ENCODE results near the gene ARRB2. TPM values are rescaled to one million over a fixed set of nuclear protein-coding genes. Genes with fewer than 3 reads are reported as not detected.
"Not testable (repeated sequence)": the region's sequence is repeated elsewhere in the genome, so short reads cannot be mapped to it uniquely, and the experiment has no call there.

ARRB2 gene
- total RNA-seq, 1 donor: 201 TPM

DNA sequence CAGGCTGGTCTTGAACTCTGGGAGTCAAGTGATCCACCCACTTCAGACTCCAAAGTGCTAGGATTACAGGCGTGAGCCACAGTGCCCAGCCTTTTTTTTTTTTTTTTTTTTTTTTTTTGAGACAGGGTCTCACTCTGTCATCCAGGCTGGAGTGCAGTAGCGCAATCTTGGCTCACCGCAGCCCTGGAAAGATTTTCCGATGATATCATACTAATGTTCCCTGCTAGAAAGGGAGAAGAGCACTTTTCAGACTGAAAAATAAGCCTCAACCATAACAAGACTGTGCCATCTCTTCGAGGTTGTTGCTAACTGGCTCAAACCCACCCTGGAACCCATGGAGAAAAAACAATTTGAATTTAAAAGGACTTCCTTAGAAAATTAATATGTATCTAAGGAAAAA is 26.7 kb upstream of the ARRB2 start:
- not testable (repeated sequence) for H3K27me3 ChIP-seq (ENCODE audit: insufficient read depth, low read length); H3K4me1 ChIP-seq (ENCODE audit: insufficient read depth, low read length); H3K4me3 ChIP-seq (ENCODE audit: low read length); H3K9me3 ChIP-seq (ENCODE audit: low read depth, low read length)

- not testable (repeated sequence) for H3K4me1 ChIP-seq (ENCODE audit: insufficient read depth, low read length); H3K9me3 ChIP-seq (ENCODE audit: low read depth, low read length); H3K4me3 ChIP-seq (ENCODE audit: low read length); H3K27me3 ChIP-seq (ENCODE audit: insufficient read depth, low read length)
Measured at GRCh38 chr17:4689872-4690271, 20.6 kb upstream of the ARRB2 start.

DNA sequence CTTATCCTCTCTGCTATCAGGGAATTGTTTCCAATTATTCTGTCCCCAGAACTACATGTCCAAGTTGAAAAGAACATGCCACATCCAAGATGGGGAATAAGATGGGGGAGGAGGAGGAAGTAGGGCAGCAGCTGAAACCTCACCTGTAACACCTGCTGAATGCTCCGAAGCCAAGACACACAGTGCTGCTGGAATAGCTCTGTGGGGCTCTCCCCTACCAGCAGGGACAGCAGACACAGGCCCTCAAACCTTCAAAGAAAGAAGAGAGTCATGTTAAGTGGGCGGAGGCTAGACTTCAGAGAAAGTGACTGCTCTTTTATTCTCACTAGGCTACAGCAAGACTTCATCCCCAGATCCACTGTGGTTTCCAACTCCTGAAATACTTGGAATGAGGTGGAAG is 19.7 kb upstream of the ARRB2 start:
- H3K4me1 ChIP-seq (ENCODE audit: insufficient read depth, low read length): no peaks in the 10 kb centered on the region
- no peak overlapping the region for H3K4me3 ChIP-seq (ENCODE audit: low read length)

DNA sequence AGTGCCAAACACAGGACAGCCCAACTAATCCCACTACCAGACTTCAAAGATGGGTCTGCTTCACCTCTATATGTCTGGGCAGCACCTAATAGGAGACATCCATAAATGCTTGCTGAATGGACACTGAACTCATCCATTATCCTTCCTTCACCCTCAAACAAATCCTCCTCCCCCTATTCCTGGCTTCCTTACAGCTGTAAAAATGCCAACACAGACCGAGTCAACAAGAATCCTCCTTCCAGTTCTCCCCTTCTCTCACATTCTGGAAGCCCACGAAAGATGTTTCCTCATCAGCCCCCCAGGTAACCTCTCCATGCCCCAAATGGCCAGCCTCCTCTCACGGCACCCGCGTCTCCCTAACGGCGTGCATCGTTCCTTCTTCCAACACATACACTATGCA is 18.7 kb upstream of the ARRB2 start:
- H3K27me3 ChIP-seq (ENCODE audit: insufficient read depth, low read length): no peaks in the 10 kb centered on the region
- H3K4me3 ChIP-seq (ENCODE audit: low read length): no peak overlapping the region
- H3K4me1 ChIP-seq (ENCODE audit: insufficient read depth, low read length): no peaks in the 10 kb centered on the region
- no peaks in the 10 kb centered on the region for H3K9me3 ChIP-seq (ENCODE audit: low read depth, low read length)

More for the DNA sequence above, 19.7 kb upstream of the ARRB2 start:
- no peaks in the 10 kb centered on the region for H3K9me3 ChIP-seq (ENCODE audit: low read depth, low read length)
- H3K27me3 ChIP-seq (ENCODE audit: insufficient read depth, low read length): no peaks in the 10 kb centered on the region

DNA sequence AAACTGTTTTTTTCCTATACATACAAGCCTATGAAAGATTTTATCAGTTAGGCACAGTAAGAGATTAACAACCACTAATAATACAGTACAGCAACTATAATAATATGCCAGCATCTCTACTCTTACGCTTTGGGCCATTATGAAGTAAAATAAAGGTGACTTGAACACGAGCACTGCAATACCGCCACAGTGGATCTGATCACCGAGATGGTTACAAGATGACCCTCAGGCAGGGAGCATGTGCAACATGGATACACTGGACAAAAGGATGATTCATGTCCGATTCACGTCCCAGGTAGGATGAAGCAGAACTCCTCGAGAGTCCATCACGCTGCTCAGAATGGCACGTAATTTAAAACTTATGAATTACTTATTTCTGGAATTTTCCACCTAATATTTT is 17.0 kb upstream of the ARRB2 start:
- H3K4me3 ChIP-seq (ENCODE audit: low read length): no peak overlapping the region
- H3K4me1 ChIP-seq (ENCODE audit: insufficient read depth, low read length): no peaks in the 10 kb centered on the region
- no peaks in the 10 kb centered on the region for H3K9me3 ChIP-seq (ENCODE audit: low read depth, low read length)
- H3K27me3 ChIP-seq (ENCODE audit: insufficient read depth, low read length): no peaks in the 10 kb centered on the region

DNA sequence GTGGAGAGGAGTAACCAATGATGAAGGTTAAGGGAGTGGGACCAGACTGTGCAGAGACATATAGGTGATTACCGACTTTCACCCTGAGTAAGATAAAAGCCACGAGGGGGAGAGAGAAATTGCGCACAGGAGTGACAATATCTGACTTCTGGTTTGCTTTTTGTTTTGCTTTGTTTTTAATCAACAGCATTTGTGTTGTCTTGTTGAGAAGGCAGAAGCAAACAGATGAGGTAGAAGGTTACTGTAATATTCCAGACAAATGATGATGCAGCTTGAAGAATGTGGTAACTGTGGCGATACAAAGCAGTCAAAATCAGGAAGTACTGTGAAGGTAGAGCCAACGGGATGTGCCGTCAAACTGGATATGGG is 14.0 kb upstream of the ARRB2 start:
- no peaks in the 10 kb centered on the region for H3K9me3 ChIP-seq (ENCODE audit: low read depth, low read length)
- H3K4me1 ChIP-seq (ENCODE audit: insufficient read depth, low read length): no peaks in the 10 kb centered on the region
- no peaks in the 10 kb centered on the region for H3K27me3 ChIP-seq (ENCODE audit: insufficient read depth, low read length)
- no peak overlapping the region for H3K4me3 ChIP-seq (ENCODE audit: low read length)

GRCh38 chr17:4699401-4700056 is 10.9 kb upstream of the ARRB2 start:
- H3K9me3 ChIP-seq (ENCODE audit: low read depth, low read length); H3K4me3 ChIP-seq (ENCODE audit: low read length); H3K27me3 ChIP-seq (ENCODE audit: insufficient read depth, low read length): not testable (repeated sequence)
- H3K4me1 ChIP-seq (ENCODE audit: insufficient read depth, low read length): peaks cover 21% of the 10 kb centered on the region

GRCh38 chr17:4701116-4701515 is 9.3 kb upstream of the ARRB2 start:
- H3K9me3 ChIP-seq (ENCODE audit: low read depth, low read length): no peaks in the 10 kb centered on the region
- H3K4me3 ChIP-seq (ENCODE audit: low read length): no peak overlapping the region
- H3K4me1 ChIP-seq (ENCODE audit: insufficient read depth, low read length): peaks cover 24% of the 10 kb centered on the region

GRCh38 chr17:4703330-4703691 is 7.1 kb upstream of the ARRB2 start:
- peak overlapping the region; percentile 81 for H3K4me3 ChIP-seq (ENCODE audit: low read length)
- no peaks in the 10 kb centered on the region for H3K27me3 ChIP-seq (ENCODE audit: insufficient read depth, low read length)
- no peaks in the 10 kb centered on the region for H3K9me3 ChIP-seq (ENCODE audit: low read depth, low read length)
- H3K4me1 ChIP-seq (ENCODE audit: insufficient read depth, low read length): peaks cover 24% of the 10 kb centered on the region

More at GRCh38 chr17:4701116-4701515, 9.3 kb upstream of the ARRB2 start:
- H3K27me3 ChIP-seq (ENCODE audit: insufficient read depth, low read length): no peaks in the 10 kb centered on the region

GRCh38 chr17:4704574-4704907 is 5.9 kb upstream of the ARRB2 start:
- H3K4me3 ChIP-seq (ENCODE audit: low read length): peak overlapping the region; percentile 81
- H3K4me1 ChIP-seq (ENCODE audit: insufficient read depth, low read length): peaks cover 27% of the 10 kb centered on the region
- not testable (repeated sequence) for H3K27me3 ChIP-seq (ENCODE audit: insufficient read depth, low read length); H3K9me3 ChIP-seq (ENCODE audit: low read depth, low read length)

- Histone ChIP-seq H3K4me3 (ENCODE audit: low read length) (no peak overlapping the region), H3K27me3 (ENCODE audit: insufficient read depth, low read length) (no peaks in the 10 kb centered on the region), H3K9me3 (ENCODE audit: low read depth, low read length) (no peaks in the 10 kb centered on the region), H3K4me1 (ENCODE audit: insufficient read depth, low read length) (peaks cover 31% of the 10 kb centered on the region)
Measured at GRCh38 chr17:4704991-4705390, 5.4 kb upstream of the ARRB2 start.

- no peaks in the 10 kb centered on the region for H3K27me3 ChIP-seq (ENCODE audit: insufficient read depth, low read length)
- H3K4me1 ChIP-seq (ENCODE audit: insufficient read depth, low read length): peaks cover 32% of the 10 kb centered on the region
- no peaks in the 10 kb centered on the region for H3K9me3 ChIP-seq (ENCODE audit: low read depth, low read length)
- no peak overlapping the region for H3K4me3 ChIP-seq (ENCODE audit: low read length)
Measured at GRCh38 chr17:4706121-4706520, 4.3 kb upstream of the ARRB2 start.

- Histone ChIP-seq H3K4me3 (ENCODE audit: low read length) (no peak overlapping the region), H3K27me3 (ENCODE audit: insufficient read depth, low read length) (no peaks in the 10 kb centered on the region), H3K4me1 (ENCODE audit: insufficient read depth, low read length) (peaks cover 41% of the 10 kb centered on the region), H3K9me3 (ENCODE audit: low read depth, low read length) (no peaks in the 10 kb centered on the region)
Measured at GRCh38 chr17:4708436-4708835, 2.0 kb upstream of the ARRB2 start.

GRCh38 chr17:4710693-4711634 is 532 bp downstream of the ARRB2 start:
- Histone ChIP-seq H3K9me3 (ENCODE audit: low read depth, low read length) (no peaks in the 10 kb centered on the region), H3K4me3 (ENCODE audit: low read length) (peak overlapping the region; percentile 93), H3K27me3 (ENCODE audit: insufficient read depth, low read length) (no peaks in the 10 kb centered on the region), H3K4me1 (ENCODE audit: insufficient read depth, low read length) (peaks cover 56% of the 10 kb centered on the region)

DNA sequence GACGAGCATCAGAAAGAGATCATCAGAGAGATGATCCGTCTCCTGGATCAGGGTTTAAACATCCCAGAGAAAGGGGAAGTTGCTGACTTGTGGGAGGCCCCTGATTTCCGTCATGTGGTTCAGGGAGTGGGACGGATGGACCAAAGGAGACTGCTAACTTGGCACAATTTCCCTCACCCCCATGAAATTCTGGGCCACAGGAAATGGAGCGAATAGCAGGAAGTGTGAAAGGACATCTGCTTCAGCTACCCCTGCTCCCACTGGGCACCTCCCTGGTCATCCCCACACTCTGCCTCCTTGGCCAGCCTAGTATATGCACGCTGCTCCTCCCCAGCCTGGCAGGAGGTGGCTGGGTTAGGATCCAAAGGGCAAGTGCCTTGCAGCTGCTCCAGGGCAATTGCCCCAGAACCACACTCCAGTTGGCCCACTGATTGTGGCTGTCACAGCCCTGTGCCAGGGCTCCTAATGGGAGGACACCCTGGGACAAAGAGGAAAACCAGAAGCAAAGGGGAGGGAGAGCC is 1.3 kb downstream of the ARRB2 start:
- Histone ChIP-seq H3K9me3 (ENCODE audit: low read depth, low read length) (no peaks in the 10 kb centered on the region), H3K4me3 (ENCODE audit: low read length) (peak overlapping the region; percentile 93), H3K4me1 (ENCODE audit: insufficient read depth, low read length) (peaks cover 59% of the 10 kb centered on the region), H3K27me3 (ENCODE audit: insufficient read depth, low read length) (no peaks in the 10 kb centered on the region)

DNA sequence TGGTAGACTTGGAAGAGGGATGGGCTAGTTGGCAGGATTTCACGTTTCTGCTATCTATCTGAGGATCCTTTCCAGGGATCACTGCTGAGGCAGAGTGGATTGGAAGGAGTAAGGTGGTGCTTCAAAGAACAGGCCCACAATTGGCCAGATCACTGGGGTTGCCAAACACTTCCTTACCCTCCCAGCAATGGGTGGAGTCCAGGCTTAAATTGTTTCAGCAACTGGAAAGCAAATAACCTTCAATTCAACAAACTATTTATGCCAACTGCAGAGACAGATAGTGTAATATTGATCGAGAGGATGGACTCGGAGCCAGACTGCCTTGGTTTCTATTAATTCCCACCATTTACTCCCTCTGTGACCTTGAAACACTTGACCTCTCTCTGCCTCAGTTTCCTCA is 2.1 kb downstream of the ARRB2 start:
- Histone ChIP-seq H3K9me3 (ENCODE audit: low read depth, low read length) (no peaks in the 10 kb centered on the region), H3K4me1 (ENCODE audit: insufficient read depth, low read length) (peaks cover 65% of the 10 kb centered on the region), H3K4me3 (ENCODE audit: low read length) (peak overlapping the region; percentile 93), H3K27me3 (ENCODE audit: insufficient read depth, low read length) (no peaks in the 10 kb centered on the region)
